Activated CD8-positive, alpha-beta memory T cell treated with anti-CD3 and anti-CD28 coated beads, Interleukin-2, amount 50 U/mL, for 24 hours (primary cell): Measurements from ENCODE around the gene HMGCS2.

Experiments used
- DNase-seq: peaks from one replicate; pipeline ENCODE4 v3.0.0-alpha.2; 2020; ENCODE audit errors: extremely low read depth

HMGCS2 gene

DNA sequence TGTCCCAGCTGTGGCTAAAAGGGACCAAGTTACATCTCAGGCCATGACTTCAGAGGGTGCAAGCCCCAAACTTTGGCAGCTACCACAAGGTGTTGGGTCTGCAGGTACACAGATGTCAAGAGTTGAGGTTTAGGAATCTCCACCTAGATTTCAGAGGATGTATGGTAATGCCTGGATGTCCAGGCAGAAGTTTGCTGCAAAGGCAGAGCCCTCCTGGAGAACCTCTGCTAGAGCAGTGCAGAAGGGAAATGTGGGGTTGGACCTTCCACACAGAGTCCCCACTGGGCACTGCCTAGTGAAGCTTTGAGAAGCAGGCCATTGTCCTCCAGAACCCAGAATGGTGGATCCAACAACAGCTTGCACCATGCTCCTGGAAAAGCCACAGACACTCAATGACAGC, 67.0 kb downstream of the HMGCS2 start:
- DNase-seq: no peak

DNA sequence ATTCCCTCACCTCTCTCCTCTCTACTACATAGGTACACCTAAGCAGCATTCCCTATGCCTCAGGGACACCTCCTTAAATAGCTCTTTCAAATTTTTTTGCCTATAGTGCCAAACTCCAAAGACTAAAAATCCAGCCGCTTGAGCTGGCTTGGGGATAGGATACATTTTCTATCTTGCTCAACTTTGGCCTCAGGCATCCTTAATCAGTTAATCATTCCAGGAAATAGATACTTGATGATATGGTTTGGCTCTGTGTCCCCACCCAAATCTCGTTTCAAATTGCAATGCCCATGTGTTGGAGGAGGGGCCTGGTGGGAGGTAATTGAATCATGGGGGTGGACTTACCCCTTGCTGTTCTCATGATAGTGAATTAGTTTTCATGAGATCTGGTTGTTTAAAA, 68.4 kb downstream of the HMGCS2 start:
- DNase-seq: no peak
